Osteocyte (in vitro differentiated cells): Measurements from ENCODE around the gene RIPK4. TPM values are rescaled to one million over a fixed set of nuclear protein-coding genes. Genes with fewer than 3 reads are reported as not detected.

Experiments used
- DNase-seq: peaks from one replicate; pipeline ENCODE4 v3.0.0; 2021; ENCODE audit warnings: mixed read lengths; ENCODE audit not compliant: unreplicated experiment; ENCODE audit errors: extremely low spot score
- H3K27ac Mint-ChIP-seq: one replicate; pipeline ENCODE4 v1.8.0; 2021; ENCODE audit warnings: mild to moderate bottlenecking, mixed read lengths; ENCODE audit not compliant: unreplicated experiment
- H3K27me3 Mint-ChIP-seq: one replicate; pipeline ENCODE4 v1.8.0; 2021; ENCODE audit warnings: mixed read lengths; ENCODE audit not compliant: unreplicated experiment
- H3K36me3 Mint-ChIP-seq: one replicate; pipeline ENCODE4 v1.8.0; 2021; ENCODE audit warnings: mixed read lengths; ENCODE audit not compliant: unreplicated experiment
- H3K4me1 Mint-ChIP-seq: one replicate; pipeline ENCODE4 v1.8.0; 2021; ENCODE audit warnings: mixed read lengths; ENCODE audit not compliant: unreplicated experiment
- H3K4me3 Mint-ChIP-seq: one replicate; pipeline ENCODE4 v1.8.0; 2021; ENCODE audit warnings: mild to moderate bottlenecking, moderate library complexity, mixed read lengths; ENCODE audit not compliant: unreplicated experiment
- H3K9me3 Mint-ChIP-seq: one replicate; pipeline ENCODE4 v1.8.0; 2021; ENCODE audit warnings: mixed read lengths; ENCODE audit not compliant: unreplicated experiment
- CTCF ChIP-seq: fragments of 200-600 bp; sonication (generic); IDR thresholded peaks from 2 replicates; pipeline ENCODE4 v1.5.0; 2021; ENCODE audit warnings: antibody characterized with exemption, mild to moderate bottlenecking, moderate library complexity
- total RNA-seq: library from RNA; stranded (reverse); gene quantifications from 2 replicates; pipeline ENCODE4 v1.2.1, GENCODE V29; 2021

Gene RIPK4
- total RNA-seq, 1 donor from 2014 or later, result 2.4 TPM

GRCh38 chr21:41744028-41744930, 22.6 kb downstream of the RIPK4 start:
- Mint-ChIP-seq H3K9me3 (no peaks in the 10 kb centered on the region), H3K4me1 (no peaks in the 10 kb centered on the region), H3K36me3 (peaks cover 14% of the 10 kb centered on the region), H3K27ac (no peak overlapping the region), H3K27me3 (no peaks in the 10 kb centered on the region), H3K4me3 (no peak overlapping the region)
- no peak for DNase-seq
- no peak for TF ChIP-seq CTCF

GRCh38 chr21:41743321-41744027, 23.4 kb downstream of the RIPK4 start:
- TF ChIP-seq CTCF, result no peak
- Mint-ChIP-seq H3K36me3 (peaks cover 18% of the 10 kb centered on the region), H3K4me1 (no peaks in the 10 kb centered on the region), H3K27ac (no peak overlapping the region), H3K9me3 (peaks cover 4% of the 10 kb centered on the region), H3K27me3 (no peaks in the 10 kb centered on the region), H3K4me3 (no peak overlapping the region)
- no peak for DNase-seq

- TF ChIP-seq CTCF, result no peak
- H3K27ac Mint-ChIP-seq, result no peak overlapping the region
- no peaks in the 10 kb centered on the region for H3K27me3 Mint-ChIP-seq
- DNase-seq, result no peak
- H3K4me1 Mint-ChIP-seq, result no peaks in the 10 kb centered on the region
- H3K4me3 Mint-ChIP-seq, result no peak overlapping the region
- H3K9me3 Mint-ChIP-seq, result peaks cover 16% of the 10 kb centered on the region
- peaks cover 23% of the 10 kb centered on the region for H3K36me3 Mint-ChIP-seq
These were observed 24.6 kb downstream of the RIPK4 start for GRCh38 chr21:41742073-41742875.

- Mint-ChIP-seq H3K36me3 (peaks cover 25% of the 10 kb centered on the region), H3K27me3 (no peaks in the 10 kb centered on the region), H3K27ac (no peak overlapping the region), H3K4me3 (no peak overlapping the region), H3K9me3 (peaks cover 17% of the 10 kb centered on the region), H3K4me1 (no peaks in the 10 kb centered on the region)
- TF ChIP-seq CTCF, result no peak
- DNase-seq, result no peak
These were observed 25.4 kb downstream of the RIPK4 start for GRCh38 chr21:41741253-41742072.
